Activated CD8-positive, alpha-beta T cell treated with anti-CD3 and anti-CD28 coated beads for 36 hours (primary cell): ENCODE results near the gene TEX44. TPM values are rescaled to one million over a fixed set of nuclear protein-coding genes. Genes with fewer than 3 reads are reported as not detected.

Source experiments
- ATAC-seq: fragments of 200-7000 bp; cut with Tn5 transposase; one replicate; pipeline ENCODE4 v1.10.0; 2021; ENCODE audit warnings: mild to moderate bottlenecking, moderate library complexity
- CTCF ChIA-PET: fragments of 350-600 bp; sonication (Branson Sonifier 250); formaldehyde crosslinking; loops from one replicate; lab custom pipeline; 2021; ENCODE audit warnings: antibody characterized with exemption; lab: Charles Lee
- POLR2A ChIA-PET: fragments of 350-600 bp; sonication (Branson Sonifier 250); formaldehyde crosslinking; loops from one replicate; lab custom pipeline; 2021; ENCODE audit warnings: antibody characterized with exemption; lab: Charles Lee
- DNase-seq: peaks from one replicate; pipeline ENCODE4 v3.0.0-alpha.2; 2020
- H3K27ac Mint-ChIP-seq: one replicate; pipeline ENCODE4 v1.8.0; 2021; ENCODE audit warnings: mild to moderate bottlenecking, mixed read lengths
- H3K27me3 Mint-ChIP-seq: one replicate; pipeline ENCODE4 v1.8.0; 2021; ENCODE audit warnings: mixed read lengths
- H3K36me3 Mint-ChIP-seq: one replicate; pipeline ENCODE4 v1.8.0; 2021; ENCODE audit warnings: low read depth, mixed read lengths
- H3K4me1 Mint-ChIP-seq: one replicate; pipeline ENCODE4 v1.8.0; 2021; ENCODE audit warnings: low read depth, mixed read lengths
- H3K4me3 Mint-ChIP-seq: one replicate; pipeline ENCODE4 v1.8.0; 2021; ENCODE audit warnings: mild to moderate bottlenecking, moderate library complexity, mixed read lengths
- H3K9me3 Mint-ChIP-seq: one replicate; pipeline ENCODE4 v1.8.0; 2021; ENCODE audit warnings: mixed read lengths
- CTCF ChIP-seq: fragments of 200-600 bp; IDR thresholded peaks from one replicate; pipeline ENCODE4 v1.8.0; 2022; ENCODE audit warnings: antibody characterized with exemption, mild to moderate bottlenecking
- intact Hi-C: fragments of 100-400 bp; cut with micrococcal nuclease; formaldehyde crosslinking; loops from one replicate; pipeline ENCODE4 v1.10.0; 2022
- total RNA-seq, 2 experiments: library from RNA; stranded (reverse); gene quantifications; one replicate each; pipeline ENCODE4 v1.2.3, GENCODE V29; 2021

TEX44 gene
- total RNA-seq, 2 experiments from 2014 or later, result not detected

- intact Hi-C loops, result no loop called here
- POLR2A ChIA-PET, result no interaction called here
- peaks cover 8% of the 10 kb centered on the region for H3K36me3 Mint-ChIP-seq
- H3K4me1 Mint-ChIP-seq, result peaks cover 19% of the 10 kb centered on the region
- CTCF ChIA-PET, result interaction anchor here (1.5 kb wide), 1 partner anchor 9 kb away, joined by 3 read pairs; no protein-coding TSS in a partner anchor
- H3K4me3 Mint-ChIP-seq, result no peak overlapping the region
- H3K27me3 Mint-ChIP-seq, result no peaks in the 10 kb centered on the region
- no peak overlapping the region for H3K27ac Mint-ChIP-seq
- no peak for TF ChIP-seq CTCF
- H3K9me3 Mint-ChIP-seq, result peaks cover 13% of the 10 kb centered on the region
- no peak for DNase-seq
- no peak for ATAC-seq
Observed at GRCh38 chr2:231548752-231549151, 43.9 kb upstream of the TEX44 start.

GRCh38 chr2:231549446-231550239 is 43.0 kb upstream of the TEX44 start:
- H3K27me3 Mint-ChIP-seq, result no peaks in the 10 kb centered on the region
- intact Hi-C loops, result no loop called here
- no peak for TF ChIP-seq CTCF
- peaks cover 13% of the 10 kb centered on the region for H3K9me3 Mint-ChIP-seq
- peaks cover 9% of the 10 kb centered on the region for H3K36me3 Mint-ChIP-seq
- H3K27ac Mint-ChIP-seq, result no peak overlapping the region
- ChIA-PET CTCF (interaction anchor here (1.1 to 1.5 kb wide), 4 partner anchors 10 to 165 kb away, joined by 3 to 4 read pairs (median 3); partner anchors contain the start of gene NMUR1), POLR2A (interaction anchor here (1.0 to 1.3 kb wide), 2 partner anchors 85 to 86 kb away, joined by 3 read pairs; partner anchors contain the start of gene NCL)
- ATAC-seq (no peak), DNase-seq (no peak)
- peaks cover 25% of the 10 kb centered on the region for H3K4me1 Mint-ChIP-seq
- H3K4me3 Mint-ChIP-seq, result no peak overlapping the region

- Mint-ChIP-seq H3K4me3 (no peak overlapping the region), H3K27ac (no peak overlapping the region), H3K4me1 (peaks cover 25% of the 10 kb centered on the region), H3K36me3 (peaks cover 5% of the 10 kb centered on the region), H3K27me3 (no peaks in the 10 kb centered on the region), H3K9me3 (peaks cover 11% of the 10 kb centered on the region)
- ATAC-seq, result no peak
- DNase-seq, result no peak
- intact Hi-C loops, result no loop called here
- no peak for TF ChIP-seq CTCF
- CTCF ChIA-PET, result interaction anchor here (0.8 to 7.6 kb wide), 8 partner anchors 11 to 162 kb away, joined by 3 to 64 read pairs (median 4); partner anchors contain the start of gene NMUR1
- POLR2A ChIA-PET, result interaction anchor here (0.7 to 1.8 kb wide), 3 partner anchors 39 to 109 kb away, joined by 3 to 4 read pairs (median 3); partner anchors contain the start of gene NCL
Observed at GRCh38 chr2:231552752-231553151, 39.9 kb upstream of the TEX44 start.

GRCh38 chr2:231554327-231554726 is 38.3 kb upstream of the TEX44 start:
- TF ChIP-seq CTCF, result no peak
- H3K27ac Mint-ChIP-seq, result peak overlapping the region; percentile 67
- POLR2A ChIA-PET, result interaction anchor here (0.6 kb wide), 1 partner anchor 12 kb away, joined by 4 read pairs; no protein-coding TSS in a partner anchor
- H3K36me3 Mint-ChIP-seq, result peaks cover 5% of the 10 kb centered on the region
- H3K27me3 Mint-ChIP-seq, result no peaks in the 10 kb centered on the region
- ATAC-seq (no peak), DNase-seq (no peak)
- peaks cover 26% of the 10 kb centered on the region for H3K4me1 Mint-ChIP-seq
- CTCF ChIA-PET, result interaction anchor here (2.0 to 7.6 kb wide), 4 partner anchors 10 to 72 kb away, joined by 5 to 64 read pairs (median 22); partner anchors contain the start of gene NMUR1
- intact Hi-C loops, result no loop called here
- H3K4me3 Mint-ChIP-seq, result peak overlapping the region; percentile 50
- H3K9me3 Mint-ChIP-seq, result peaks cover 11% of the 10 kb centered on the region
